K562 (cell line): ENCODE data around the gene BHLHE40. TPM values are rescaled to one million over a fixed set of nuclear protein-coding genes. Genes with fewer than 3 reads are reported as not detected.

Experiments used
- AFF4 ChIP-seq: sonication (generic); formaldehyde crosslinking; IDR thresholded peaks from 2 replicates; pipeline ENCODE4 v1.8.0; 2023; ENCODE audit warnings: mild to moderate bottlenecking, missing genetic modification reagents
- CAMTA2 ChIP-seq: fragments of 250-450 bp; sonication (Bioruptor Pico); conservative IDR thresholded peaks from 2 replicates; pipeline ENCODE4 v1.5.1; 2022
- GTF2A2 ChIP-seq: IDR thresholded peaks from 2 replicates; pipeline ENCODE4 v1.6.1; 2016; ENCODE audit warnings: mild to moderate bottlenecking, missing genetic modification characterization, missing compliant biosample characterization
- HMG20B ChIP-seq: fragments of 250-450 bp; sonication (Bioruptor Pico); IDR thresholded peaks from 2 replicates; pipeline ENCODE4 v1.5.0; 2021; ENCODE audit warnings: mild to moderate bottlenecking
- MYC ChIP-seq, 2 experiments: fragments of 250-450 bp in 1 of 2; sonication (Bioruptor Pico) in 1 of 2; IDR thresholded peaks; 2 replicates each; pipeline versions ENCODE4 v1.5.1 to v1.6.1; 2012 to 2021; ENCODE audit warnings: low read depth in 2 of 2, borderline replicate concordance in 1 of 2, improper control_type of control experiment in 1 of 2, low read length in 1 of 2, mild to moderate bottlenecking in 1 of 2, moderate library complexity in 1 of 2
- OTX1 ChIP-seq: fragments of 450-650 bp; formaldehyde crosslinking; IDR thresholded peaks from 2 replicates; pipeline ENCODE4 v1.4.0; 2022; ENCODE audit warnings: mild to moderate bottlenecking
- PML ChIP-seq: IDR thresholded peaks from 2 replicates; pipeline ENCODE4 v1.6.1; 2012; ENCODE audit warnings: low read length, inconsistent platforms
- SMAD1 ChIP-seq: fragments of 150-350 bp; IDR thresholded peaks from 2 replicates; pipeline ENCODE4 v1.6.1; 2014; ENCODE audit warnings: low read length, low read depth; ENCODE audit not compliant: partially characterized antibody
- SMAD4 ChIP-seq: fragments of 250-450 bp; sonication (Bioruptor Pico); conservative IDR thresholded peaks from 2 replicates; pipeline ENCODE4 v1.8.0; 2021; ENCODE audit warnings: inconsistent platforms, mild to moderate bottlenecking, moderate library complexity
- SNAPC5 ChIP-seq: fragments of 250-450 bp; sonication (Bioruptor Pico); IDR thresholded peaks from 2 replicates; pipeline ENCODE4 v1.8.0; 2021; ENCODE audit warnings: moderate library complexity, mild to moderate bottlenecking, inconsistent platforms
- TEAD1 ChIP-seq, 2 experiments: fragments of 450-650 bp in 1 of 2; sonication (generic) in 1 of 2; formaldehyde crosslinking; IDR thresholded peaks; 2 replicates each; pipeline versions ENCODE4 v1.4.0 to v1.8.0; 2020 to 2022; ENCODE audit warnings: mild to moderate bottlenecking in 2 of 2, missing genetic modification reagents in 1 of 2
- ZNF384 ChIP-seq: IDR thresholded peaks from 2 replicates; pipeline ENCODE4 v1.6.1; 2012; ENCODE audit warnings: low read depth, low read length, improper control_type of control experiment
- polyA plus RNA-seq, 8 experiments: library from polyadenylated mRNA; depleted of rRNA in 4 of 8; stranded (reverse) in 5 of 8; unstranded in 3 of 8; fragments of >200 nt; fragmentation: Nextera tagmentation in 2 of 8; fragmentation: Illumina TruSeq in 1 of 8; extraction: Ambion mirVana in 2 of 8; extraction: Trizol in 1 of 8; gene quantifications; 2 replicates each; pipeline versions ENCODE4 v1.2.1 to v1.2.3, GENCODE V29; 2011 to 2014; ENCODE audit warnings: inconsistent platforms in 1 of 8, missing spikeins in 1 of 8
- total RNA-seq, 7 experiments: library from RNA; depleted of rRNA in 6 of 7; stranded (reverse); fragments of >200 nt in 6 of 7; fragmentation: Illumina TruSeq in 2 of 7; extraction: Trizol in 2 of 7; gene quantifications; 2 replicates each; pipeline versions ENCODE4 v1.2.1 to v1.2.3, GENCODE V29; 2011 to 2021; ENCODE audit warnings: low replicate concordance in 1 of 7
- TF ChIP-seq, protein P1 (sequence below): fragments of 450-650 bp; IDR thresholded peaks from one replicate; pipeline ENCODE4 v1.6.1; 2018; ENCODE audit warnings: mild to moderate bottlenecking, moderate library complexity; ENCODE audit not compliant: partially characterized antibody
- TF ChIP-seq, protein P2 (sequence below): sonication (generic); formaldehyde crosslinking; IDR thresholded peaks from 2 replicates; pipeline ENCODE4 v1.4.0; 2020; ENCODE audit warnings: mild to moderate bottlenecking, missing genetic modification reagents
- TF ChIP-seq, protein P3 (sequence below): fragments of 450-650 bp; formaldehyde crosslinking; IDR thresholded peaks from 2 replicates; pipeline ENCODE4 v1.4.0; 2020; ENCODE audit warnings: mild to moderate bottlenecking, moderate library complexity

BHLHE40 gene
- total and polyA plus RNA-seq, 9 of the 15 experiments (the other 6 are each of a cell fraction or from before 2014, with no cell fraction given), result 12.0 to 83.9 (median 31.4) TPM

GRCh38 chr3:4985330-4986174 is 6.3 kb downstream of the BHLHE40 start (continued):
- TF ChIP-seq AFF4 (CRISPR knock-in tag) (0 out of 2 replicates have a peak, but pooled peaks have one; percentile 45), SMAD4 (CRISPR knock-in tag) (0 out of 2 replicates have a peak, but pooled peaks have one; percentile 9), OTX1 (CRISPR knock-in tag) (0 out of 2 replicates have a peak, but pooled peaks have one; percentile 15), MYC (IDR thresholded peaks at IDR 0.05; ENCODE audit: low read depth, low read length) (no peak), MYC (CRISPR knock-in tag; IDR thresholded peaks at IDR 0.05; ENCODE audit: borderline replicate concordance, low read depth) (peak; percentile 57; the same call in 1 of the 2 replicates), TEAD1 (CRISPR knock-in tag; IDR thresholded peaks at IDR 0.05) (peak in 1 of 2 experiments; percentile 21; a peak in 1 of 4 replicates), SNAPC5 (CRISPR knock-in tag) (no peak), CAMTA2 (peak; percentile 77; the same call in 1 of the 2 replicates), HMG20B (CRISPR knock-in tag) (peak; percentile 40; the same call in 1 of the 2 replicates), GTF2A2 (tag) (0 out of 2 replicates have a peak, but pooled peaks have one; percentile 28), PML (peak; percentile 56; the same call in 1 of the 2 replicates), SMAD1 (no peak), ZNF384 (0 out of 2 replicates have a peak, but pooled peaks have one; percentile 1)
- TF ChIP-seq, protein P1, sequence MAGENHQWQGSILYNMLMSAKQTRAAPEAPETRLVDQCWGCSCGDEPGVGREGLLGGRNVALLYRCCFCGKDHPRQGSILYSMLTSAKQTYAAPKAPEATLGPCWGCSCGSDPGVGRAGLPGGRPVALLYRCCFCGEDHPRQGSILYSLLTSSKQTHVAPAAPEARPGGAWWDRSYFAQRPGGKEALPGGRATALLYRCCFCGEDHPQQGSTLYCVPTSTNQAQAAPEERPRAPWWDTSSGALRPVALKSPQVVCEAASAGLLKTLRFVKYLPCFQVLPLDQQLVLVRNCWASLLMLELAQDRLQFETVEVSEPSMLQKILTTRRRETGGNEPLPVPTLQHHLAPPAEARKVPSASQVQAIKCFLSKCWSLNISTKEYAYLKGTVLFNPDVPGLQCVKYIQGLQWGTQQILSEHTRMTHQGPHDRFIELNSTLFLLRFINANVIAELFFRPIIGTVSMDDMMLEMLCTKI, result no peak
- TF ChIP-seq, protein P2, sequence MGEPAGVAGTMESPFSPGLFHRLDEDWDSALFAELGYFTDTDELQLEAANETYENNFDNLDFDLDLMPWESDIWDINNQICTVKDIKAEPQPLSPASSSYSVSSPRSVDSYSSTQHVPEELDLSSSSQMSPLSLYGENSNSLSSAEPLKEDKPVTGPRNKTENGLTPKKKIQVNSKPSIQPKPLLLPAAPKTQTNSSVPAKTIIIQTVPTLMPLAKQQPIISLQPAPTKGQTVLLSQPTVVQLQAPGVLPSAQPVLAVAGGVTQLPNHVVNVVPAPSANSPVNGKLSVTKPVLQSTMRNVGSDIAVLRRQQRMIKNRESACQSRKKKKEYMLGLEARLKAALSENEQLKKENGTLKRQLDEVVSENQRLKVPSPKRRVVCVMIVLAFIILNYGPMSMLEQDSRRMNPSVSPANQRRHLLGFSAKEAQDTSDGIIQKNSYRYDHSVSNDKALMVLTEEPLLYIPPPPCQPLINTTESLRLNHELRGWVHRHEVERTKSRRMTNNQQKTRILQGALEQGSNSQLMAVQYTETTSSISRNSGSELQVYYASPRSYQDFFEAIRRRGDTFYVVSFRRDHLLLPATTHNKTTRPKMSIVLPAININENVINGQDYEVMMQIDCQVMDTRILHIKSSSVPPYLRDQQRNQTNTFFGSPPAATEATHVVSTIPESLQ (CRISPR knock-in tag), result 0 out of 2 replicates have a peak, but pooled peaks have one; percentile 8
- TF ChIP-seq, protein P3, sequence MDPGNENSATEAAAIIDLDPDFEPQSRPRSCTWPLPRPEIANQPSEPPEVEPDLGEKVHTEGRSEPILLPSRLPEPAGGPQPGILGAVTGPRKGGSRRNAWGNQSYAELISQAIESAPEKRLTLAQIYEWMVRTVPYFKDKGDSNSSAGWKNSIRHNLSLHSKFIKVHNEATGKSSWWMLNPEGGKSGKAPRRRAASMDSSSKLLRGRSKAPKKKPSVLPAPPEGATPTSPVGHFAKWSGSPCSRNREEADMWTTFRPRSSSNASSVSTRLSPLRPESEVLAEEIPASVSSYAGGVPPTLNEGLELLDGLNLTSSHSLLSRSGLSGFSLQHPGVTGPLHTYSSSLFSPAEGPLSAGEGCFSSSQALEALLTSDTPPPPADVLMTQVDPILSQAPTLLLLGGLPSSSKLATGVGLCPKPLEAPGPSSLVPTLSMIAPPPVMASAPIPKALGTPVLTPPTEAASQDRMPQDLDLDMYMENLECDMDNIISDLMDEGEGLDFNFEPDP (CRISPR knock-in tag), result peak; percentile 22; the same call in 1 of the 2 replicates
